Gastrocnemius medialis (tissue), 4 donors: ENCODE data around the gene DIP2C.

ENCODE experiments used
- POLR2A ChIP-seq, 2 donors: fragments of 450-650 bp; IDR thresholded peaks; one replicate each; pipeline ENCODE4 v1.6.1; 2017; ENCODE audit warnings: antibody characterized with exemption in 2 of 2, mild to moderate bottlenecking in 2 of 2, moderate library complexity in 2 of 2
- TF ChIP-seq, protein P1 (sequence below), 5 experiments: fragments of 450-650 bp in 3 of 5; fragments of 200-600 bp in 2 of 5; sonication (generic) in 2 of 5; IDR thresholded peaks in 4 of 5; conservative IDR thresholded peaks in 1 of 5; 1 replicate in 4 of 5; 2 replicates in 1 of 5; pipeline ENCODE4 v1.5.1; 2016 to 2019; ENCODE audit warnings: antibody characterized with exemption in 5 of 5, mild to moderate bottlenecking in 3 of 5, moderate library complexity in 3 of 5

DNA sequence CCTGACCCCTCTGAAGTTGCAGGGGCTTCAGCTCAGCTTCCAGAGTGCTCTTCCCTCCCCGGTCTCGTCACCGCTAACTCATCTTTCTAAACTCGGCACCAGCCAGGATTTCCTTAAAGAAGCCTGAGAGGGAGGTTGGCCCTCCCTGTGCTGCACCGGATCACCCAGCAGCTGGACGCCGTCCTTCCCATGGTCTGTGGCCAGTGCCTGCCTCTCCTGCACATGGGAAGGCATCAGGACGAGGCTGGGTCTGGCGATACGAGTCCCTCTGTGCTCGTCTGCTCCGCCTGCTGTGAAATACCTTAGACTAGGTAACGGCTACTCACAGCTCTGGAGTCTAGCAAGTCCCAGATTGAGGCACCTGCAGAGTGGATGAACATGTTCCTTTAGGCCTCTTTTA lies 375.1 kb downstream of the DIP2C start:
- TF ChIP-seq, protein P1, sequence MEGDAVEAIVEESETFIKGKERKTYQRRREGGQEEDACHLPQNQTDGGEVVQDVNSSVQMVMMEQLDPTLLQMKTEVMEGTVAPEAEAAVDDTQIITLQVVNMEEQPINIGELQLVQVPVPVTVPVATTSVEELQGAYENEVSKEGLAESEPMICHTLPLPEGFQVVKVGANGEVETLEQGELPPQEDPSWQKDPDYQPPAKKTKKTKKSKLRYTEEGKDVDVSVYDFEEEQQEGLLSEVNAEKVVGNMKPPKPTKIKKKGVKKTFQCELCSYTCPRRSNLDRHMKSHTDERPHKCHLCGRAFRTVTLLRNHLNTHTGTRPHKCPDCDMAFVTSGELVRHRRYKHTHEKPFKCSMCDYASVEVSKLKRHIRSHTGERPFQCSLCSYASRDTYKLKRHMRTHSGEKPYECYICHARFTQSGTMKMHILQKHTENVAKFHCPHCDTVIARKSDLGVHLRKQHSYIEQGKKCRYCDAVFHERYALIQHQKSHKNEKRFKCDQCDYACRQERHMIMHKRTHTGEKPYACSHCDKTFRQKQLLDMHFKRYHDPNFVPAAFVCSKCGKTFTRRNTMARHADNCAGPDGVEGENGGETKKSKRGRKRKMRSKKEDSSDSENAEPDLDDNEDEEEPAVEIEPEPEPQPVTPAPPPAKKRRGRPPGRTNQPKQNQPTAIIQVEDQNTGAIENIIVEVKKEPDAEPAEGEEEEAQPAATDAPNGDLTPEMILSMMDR (IDR thresholded peaks at IDR 0.05 in 4 of 5, conservative IDR thresholded peaks at IDR 0.05 in 1 of 5): no peak
- no peak for TF ChIP-seq POLR2A (IDR thresholded peaks at IDR 0.05)
